ENCODE measurements around the gene PCSK2.

The PCSK2 gene

DNA sequence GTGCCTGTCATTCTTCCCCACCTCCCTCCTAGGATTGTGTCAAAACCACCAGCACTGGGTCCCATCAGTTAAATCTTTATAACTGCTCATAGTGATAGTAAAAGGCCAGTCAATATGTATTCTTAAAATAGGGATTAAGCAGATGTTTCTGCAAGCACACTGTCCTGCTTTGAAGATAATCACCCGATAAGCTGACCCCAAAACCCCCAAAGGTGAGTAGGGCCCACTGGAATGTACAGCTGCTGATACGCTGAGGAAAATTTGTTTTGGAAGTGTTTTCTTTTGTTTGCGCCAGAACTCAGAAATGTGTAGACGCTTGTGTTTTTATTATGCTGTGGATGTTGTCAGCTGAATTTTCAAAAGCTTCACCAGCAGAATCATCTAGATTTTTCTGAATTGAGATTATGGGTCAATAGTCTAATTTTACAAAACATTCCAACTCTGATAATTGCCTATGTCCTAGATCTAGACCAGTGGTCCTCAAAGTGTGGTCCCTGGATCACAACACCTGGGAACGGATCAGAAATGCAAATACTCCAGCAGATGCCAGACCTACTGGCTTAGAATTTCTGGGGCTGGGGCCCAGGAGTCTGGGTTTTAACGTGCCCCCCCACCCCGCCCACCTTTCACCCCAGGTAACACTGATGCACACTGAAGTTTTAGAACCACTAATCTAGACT lies 292.9 kb downstream of the PCSK2 start:
- DNase-seq (ENCODE audit: extremely low read depth, low read depth) = no peak
- TF ChIP-seq, protein P1, sequence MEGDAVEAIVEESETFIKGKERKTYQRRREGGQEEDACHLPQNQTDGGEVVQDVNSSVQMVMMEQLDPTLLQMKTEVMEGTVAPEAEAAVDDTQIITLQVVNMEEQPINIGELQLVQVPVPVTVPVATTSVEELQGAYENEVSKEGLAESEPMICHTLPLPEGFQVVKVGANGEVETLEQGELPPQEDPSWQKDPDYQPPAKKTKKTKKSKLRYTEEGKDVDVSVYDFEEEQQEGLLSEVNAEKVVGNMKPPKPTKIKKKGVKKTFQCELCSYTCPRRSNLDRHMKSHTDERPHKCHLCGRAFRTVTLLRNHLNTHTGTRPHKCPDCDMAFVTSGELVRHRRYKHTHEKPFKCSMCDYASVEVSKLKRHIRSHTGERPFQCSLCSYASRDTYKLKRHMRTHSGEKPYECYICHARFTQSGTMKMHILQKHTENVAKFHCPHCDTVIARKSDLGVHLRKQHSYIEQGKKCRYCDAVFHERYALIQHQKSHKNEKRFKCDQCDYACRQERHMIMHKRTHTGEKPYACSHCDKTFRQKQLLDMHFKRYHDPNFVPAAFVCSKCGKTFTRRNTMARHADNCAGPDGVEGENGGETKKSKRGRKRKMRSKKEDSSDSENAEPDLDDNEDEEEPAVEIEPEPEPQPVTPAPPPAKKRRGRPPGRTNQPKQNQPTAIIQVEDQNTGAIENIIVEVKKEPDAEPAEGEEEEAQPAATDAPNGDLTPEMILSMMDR (IDR thresholded peaks at IDR 0.05; ENCODE audit: low read depth, low read length, missing control alignments) = no peak
- H3K4me3 ChIP-seq (replicated peaks; ENCODE audit: low read depth, low read length) = no peak overlapping the region

DNA sequence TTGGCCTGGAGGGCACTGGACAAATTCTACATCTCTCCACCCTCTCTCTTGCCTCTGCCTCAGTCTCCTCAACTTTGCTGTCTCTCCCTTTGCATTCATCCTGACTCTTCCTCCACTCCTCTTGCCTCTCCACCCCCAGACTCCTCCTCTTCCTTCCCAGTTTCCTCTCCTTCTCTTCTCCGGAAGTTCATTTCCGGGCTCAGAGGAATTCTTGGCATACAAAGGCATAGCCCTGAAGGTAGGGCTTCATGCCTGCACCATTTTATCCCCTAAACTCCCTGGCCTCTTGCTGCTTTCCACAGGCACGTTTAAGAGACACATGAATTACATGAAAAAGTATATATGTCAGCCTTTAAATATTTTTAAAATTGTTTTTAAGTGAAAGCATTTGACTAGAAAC lies 293.7 kb downstream of the PCSK2 start:
- H3K4me3 ChIP-seq (replicated peaks; ENCODE audit: low read depth, low read length) = no peak overlapping the region
- TF ChIP-seq, protein P1 (IDR thresholded peaks at IDR 0.05; ENCODE audit: low read depth, low read length, missing control alignments) = no peak
- no peak for DNase-seq (ENCODE audit: extremely low read depth, low read depth)

DNA sequence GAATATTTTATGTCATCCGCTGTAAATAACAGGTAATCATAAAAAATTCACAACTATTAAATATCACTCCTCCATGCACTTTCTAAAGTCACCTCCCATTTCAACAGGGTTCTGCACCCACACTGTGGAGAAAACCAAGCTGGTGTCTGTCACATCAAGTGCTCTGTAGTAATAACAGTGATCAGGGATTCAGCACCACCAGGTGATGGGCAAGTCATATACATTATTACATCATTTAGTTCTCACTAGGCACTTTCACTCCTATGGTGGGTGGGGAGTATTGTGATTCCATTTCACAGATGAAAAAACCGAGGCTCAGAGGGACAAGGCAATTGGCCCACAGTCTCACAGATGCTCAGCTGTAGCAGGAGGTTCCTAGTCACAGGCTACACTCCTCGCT lies 295.7 kb downstream of the PCSK2 start:
- no peak overlapping the region for H3K4me3 ChIP-seq (replicated peaks; ENCODE audit: low read depth, low read length)
- no peak for DNase-seq (ENCODE audit: extremely low read depth, low read depth)
- TF ChIP-seq, protein P1 (IDR thresholded peaks at IDR 0.05; ENCODE audit: low read depth, low read length, missing control alignments) = no peak

DNA sequence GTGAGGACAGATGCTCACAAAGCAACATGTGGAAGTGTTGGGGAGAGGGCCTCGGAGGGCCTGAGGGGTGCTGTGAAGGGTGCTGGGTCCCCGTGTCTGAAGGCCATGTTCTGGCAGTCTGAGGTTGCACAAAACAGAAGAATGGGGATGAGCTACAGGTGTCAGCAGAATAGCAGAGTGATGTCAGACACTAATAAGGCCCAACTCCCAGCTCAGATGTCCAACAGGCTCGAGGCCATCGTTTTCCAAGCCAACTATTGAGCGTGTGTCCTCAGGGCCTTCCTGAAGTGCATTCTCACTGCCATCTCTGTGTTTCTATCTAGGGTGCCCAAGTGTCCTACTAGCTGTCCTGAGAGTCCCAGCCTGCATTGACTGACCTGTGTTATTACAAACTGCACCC lies 296.5 kb downstream of the PCSK2 start:
- TF ChIP-seq, protein P1 (IDR thresholded peaks at IDR 0.05; ENCODE audit: low read depth, low read length, missing control alignments) = no peak
- no peak for DNase-seq (ENCODE audit: extremely low read depth, low read depth)
- no peak overlapping the region for H3K4me3 ChIP-seq (replicated peaks; ENCODE audit: low read depth, low read length)

DNA sequence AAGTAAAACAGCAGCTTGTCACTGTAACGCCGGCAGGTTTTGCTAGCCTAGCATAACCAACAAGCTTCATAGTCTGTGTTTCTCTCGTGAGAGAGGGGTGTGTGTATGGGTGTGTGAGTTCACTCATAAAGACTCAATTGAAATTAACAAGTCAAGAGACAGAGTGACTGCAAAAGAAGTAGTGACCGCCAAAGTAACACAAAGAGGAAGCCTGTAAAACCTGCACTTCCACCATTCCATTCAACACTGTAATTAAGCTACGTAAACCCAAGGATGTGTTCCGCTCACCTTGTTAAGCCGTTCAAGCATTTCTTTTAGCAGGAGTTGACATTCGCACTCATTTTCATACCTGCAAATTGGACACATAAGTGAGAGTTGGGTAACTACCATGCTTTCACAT lies 297.7 kb downstream of the PCSK2 start:
- TF ChIP-seq, protein P1 (IDR thresholded peaks at IDR 0.05; ENCODE audit: low read depth, low read length, missing control alignments) = no peak
- no peak for DNase-seq (ENCODE audit: extremely low read depth, low read depth)
- no peak overlapping the region for H3K4me3 ChIP-seq (replicated peaks; ENCODE audit: low read depth, low read length)

DNA sequence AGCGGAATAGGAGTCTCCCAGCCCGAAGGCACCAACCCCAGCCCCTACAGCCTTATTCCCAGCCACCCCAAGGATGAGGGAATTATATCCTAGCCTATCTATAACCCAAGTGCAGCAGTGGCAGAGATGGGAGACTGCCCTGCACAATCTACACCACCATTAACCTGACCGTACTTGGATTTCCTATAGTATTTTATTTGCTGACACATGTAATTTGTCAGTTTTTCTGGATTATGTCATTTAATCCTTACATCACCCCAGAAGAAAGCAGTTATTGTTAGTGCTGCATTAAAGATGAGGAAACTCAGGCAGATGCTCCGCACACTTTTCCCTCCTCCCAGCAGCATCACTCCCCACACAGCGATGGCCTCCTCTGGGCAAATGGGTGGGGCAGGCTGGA lies 298.3 kb downstream of the PCSK2 start:
- TF ChIP-seq, protein P1 (IDR thresholded peaks at IDR 0.05; ENCODE audit: low read depth, low read length, missing control alignments) = no peak
- no peak for DNase-seq (ENCODE audit: extremely low read depth, low read depth)
- H3K4me3 ChIP-seq (replicated peaks; ENCODE audit: low read depth, low read length) = no peak overlapping the region

DNA sequence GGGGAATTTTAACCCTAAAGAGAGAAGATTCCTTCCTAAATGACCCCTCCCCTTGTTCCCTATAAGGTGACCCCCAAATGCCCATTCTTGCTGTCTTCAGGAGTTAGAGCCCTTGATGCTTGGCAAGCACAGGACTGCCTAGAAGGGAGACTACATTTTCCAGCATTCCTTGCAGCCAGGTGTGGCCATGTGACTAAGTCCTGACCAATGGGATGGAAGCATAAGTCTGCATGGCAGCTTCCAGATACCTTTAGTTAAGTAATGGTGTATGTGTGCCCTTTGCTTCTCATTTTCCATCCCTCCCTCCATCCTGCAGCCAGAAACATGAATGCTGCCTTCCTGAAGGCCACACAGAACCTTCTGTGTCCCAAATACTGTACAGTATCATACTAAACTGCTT lies 298.8 kb downstream of the PCSK2 start:
- DNase-seq (ENCODE audit: extremely low read depth, low read depth) = no peak

More for the DNA sequence above, 298.8 kb downstream of the PCSK2 start:
- no peak overlapping the region for H3K4me3 ChIP-seq (replicated peaks; ENCODE audit: low read depth, low read length)
- TF ChIP-seq, protein P1 (IDR thresholded peaks at IDR 0.05; ENCODE audit: low read depth, low read length, missing control alignments) = no peak

Measured in HFF-Myc (cell line).